Colonic mucosa (tissue), 4 donors: Measurements from ENCODE around the gene PPP3R2. TPM values are rescaled to one million over a fixed set of nuclear protein-coding genes. Genes with fewer than 3 reads are reported as not detected.

Experiments used
- DNase-seq: peaks from one replicate; pipeline ENCODE4 v3.0.0-alpha.2; 2020
- H3K27ac ChIP-seq: fragments of 200-600 bp; one replicate; pipeline ENCODE4 v1.8.0; 2021
- H3K27me3 ChIP-seq: fragments of 200-600 bp; one replicate; pipeline ENCODE4 v1.8.0; 2021
- H3K36me3 ChIP-seq: fragments of 200-600 bp; one replicate; pipeline ENCODE4 v1.8.0; 2021
- H3K4me1 ChIP-seq: fragments of 200-600 bp; one replicate; pipeline ENCODE4 v1.8.0; 2021; ENCODE audit warnings: mild to moderate bottlenecking
- H3K4me3 ChIP-seq: fragments of 200-600 bp; one replicate; pipeline ENCODE4 v1.8.0; 2021
- H3K9ac ChIP-seq, 2 donors: one replicate each; pipeline ENCODE4 v1.7.0; 2013; ENCODE audit warnings: control low read depth in 2 of 2, low read depth in 2 of 2, low read length in 2 of 2
- H3K9me3 ChIP-seq: fragments of 200-600 bp; one replicate; pipeline ENCODE4 v1.8.0; 2021
- intact Hi-C: fragments of 100-400 bp; cut with DNase I; formaldehyde crosslinking; loops from one replicate; pipeline ENCODE4 v1.14.1; 2022
- total RNA-seq, 2 donors: library from RNA; stranded (reverse); fragmentation: NEBNext Ultra II Directional in 1 of 2; extraction: Animal tissue kit (Norgen Biotek cat#: 25700) in 1 of 2; gene quantifications; one replicate each; pipeline ENCODE4 v1.2.1, GENCODE V29; 2021
- TF ChIP-seq, protein P1 (sequence below): fragments of 200-600 bp; IDR thresholded peaks from one replicate; pipeline ENCODE4 v1.8.0; 2022; ENCODE audit warnings: antibody characterized with exemption, mild to moderate bottlenecking
- donor health status: healthy.
- donor health status: DM: no; HTN: no; CAD: no.
- donor health status: DM: no; HTN: no; CAD: no.

Gene PPP3R2, protein sequence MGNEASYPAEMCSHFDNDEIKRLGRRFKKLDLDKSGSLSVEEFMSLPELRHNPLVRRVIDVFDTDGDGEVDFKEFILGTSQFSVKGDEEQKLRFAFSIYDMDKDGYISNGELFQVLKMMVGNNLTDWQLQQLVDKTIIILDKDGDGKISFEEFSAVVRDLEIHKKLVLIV
- total RNA-seq = not detected

DNA sequence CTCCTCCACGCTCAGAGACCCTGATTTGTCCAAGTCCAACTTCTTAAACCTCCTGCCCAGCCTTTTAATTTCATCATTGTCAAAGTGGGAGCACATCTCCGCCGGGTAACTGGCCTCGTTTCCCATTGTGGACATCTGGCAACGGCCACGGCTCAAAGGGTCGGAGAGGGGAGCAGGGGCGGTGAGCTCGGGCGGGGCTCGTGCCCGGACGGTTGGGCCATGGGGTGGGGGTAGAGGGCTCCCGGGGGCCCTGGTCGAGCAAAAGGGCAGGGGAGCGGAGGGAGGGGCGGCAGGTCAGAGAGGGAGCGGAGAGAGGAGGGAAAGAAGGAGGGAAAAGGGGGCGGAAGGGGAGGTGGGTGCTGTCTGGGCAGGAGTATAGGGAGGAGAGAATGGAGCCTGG lies at the start of gene PPP3R2:
Gene PPP3R2 (minus strand): TSS at position 174 of the 400 bp plus-strand sequence. CDS start 48 bp downstream, at position 126.
- Histone ChIP-seq H3K4me1 (no peaks in the 10 kb centered on the region), H3K36me3 (no peaks in the 10 kb centered on the region), H3K27ac (no peak within 1 kb of the TSS), H3K27me3 (no peaks in the 10 kb centered on the region), H3K9ac (no peak within 1 kb of the TSS), H3K4me3 (no peak within 1 kb of the TSS), H3K9me3 (no peaks in the 10 kb centered on the region)
- DNase-seq = no peak
- intact Hi-C loops = loop anchor here (10.0 kb wide), 1 partner anchor 310 kb away; no protein-coding TSS in a partner anchor
- TF ChIP-seq, protein P1, sequence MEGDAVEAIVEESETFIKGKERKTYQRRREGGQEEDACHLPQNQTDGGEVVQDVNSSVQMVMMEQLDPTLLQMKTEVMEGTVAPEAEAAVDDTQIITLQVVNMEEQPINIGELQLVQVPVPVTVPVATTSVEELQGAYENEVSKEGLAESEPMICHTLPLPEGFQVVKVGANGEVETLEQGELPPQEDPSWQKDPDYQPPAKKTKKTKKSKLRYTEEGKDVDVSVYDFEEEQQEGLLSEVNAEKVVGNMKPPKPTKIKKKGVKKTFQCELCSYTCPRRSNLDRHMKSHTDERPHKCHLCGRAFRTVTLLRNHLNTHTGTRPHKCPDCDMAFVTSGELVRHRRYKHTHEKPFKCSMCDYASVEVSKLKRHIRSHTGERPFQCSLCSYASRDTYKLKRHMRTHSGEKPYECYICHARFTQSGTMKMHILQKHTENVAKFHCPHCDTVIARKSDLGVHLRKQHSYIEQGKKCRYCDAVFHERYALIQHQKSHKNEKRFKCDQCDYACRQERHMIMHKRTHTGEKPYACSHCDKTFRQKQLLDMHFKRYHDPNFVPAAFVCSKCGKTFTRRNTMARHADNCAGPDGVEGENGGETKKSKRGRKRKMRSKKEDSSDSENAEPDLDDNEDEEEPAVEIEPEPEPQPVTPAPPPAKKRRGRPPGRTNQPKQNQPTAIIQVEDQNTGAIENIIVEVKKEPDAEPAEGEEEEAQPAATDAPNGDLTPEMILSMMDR = no peak

DNA sequence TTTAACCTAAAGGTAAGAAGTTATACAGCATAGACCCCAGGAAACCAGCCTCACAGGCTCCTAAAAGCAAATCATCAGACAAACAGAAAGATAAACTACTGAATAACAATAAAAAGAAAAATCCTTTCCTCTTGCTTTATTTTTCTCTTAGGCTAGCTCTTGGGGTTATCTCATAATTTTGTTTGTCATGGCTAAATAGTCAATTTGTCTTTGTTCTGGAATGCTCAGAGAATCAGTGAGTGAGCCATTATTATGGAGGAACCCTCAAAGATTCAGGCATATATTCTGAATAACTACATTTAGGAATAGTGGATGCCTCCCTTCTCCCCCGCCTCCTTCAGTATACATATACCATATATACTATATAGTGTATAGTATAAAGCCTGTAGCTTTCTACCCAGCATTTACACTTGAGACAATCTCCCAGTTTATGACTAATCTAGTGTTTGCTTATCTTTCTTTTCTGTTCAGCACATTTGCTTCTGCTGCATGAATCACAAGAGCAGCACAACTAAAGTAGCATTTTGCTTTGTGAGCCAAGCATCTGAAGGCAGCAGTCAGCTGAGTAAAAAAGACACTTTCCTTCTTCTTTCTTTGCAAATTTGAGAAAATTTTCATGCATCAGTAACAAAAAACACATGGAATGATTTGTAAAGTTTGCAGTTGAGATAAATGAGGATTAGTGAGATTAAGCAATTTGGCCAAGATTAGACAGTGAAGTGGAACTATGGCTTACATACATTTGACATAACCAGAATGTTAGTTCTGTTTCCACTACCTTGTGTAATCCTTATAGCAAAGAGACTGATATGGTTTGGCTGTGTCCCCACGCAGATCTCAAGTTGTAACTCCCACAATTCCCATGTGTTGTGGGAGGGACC lies 45.3 kb upstream of the PPP3R2 start:
- intact Hi-C loops = no loop called here
- Histone ChIP-seq H3K27ac (no peak overlapping the region), H3K4me3 (no peak overlapping the region), H3K9me3 (no peaks in the 10 kb centered on the region), H3K9ac (no peak overlapping the region), H3K4me1 (no peaks in the 10 kb centered on the region), H3K27me3 (no peaks in the 10 kb centered on the region), H3K36me3 (no peaks in the 10 kb centered on the region)
- DNase-seq = no peak
- TF ChIP-seq, protein P1 = no peak

DNA sequence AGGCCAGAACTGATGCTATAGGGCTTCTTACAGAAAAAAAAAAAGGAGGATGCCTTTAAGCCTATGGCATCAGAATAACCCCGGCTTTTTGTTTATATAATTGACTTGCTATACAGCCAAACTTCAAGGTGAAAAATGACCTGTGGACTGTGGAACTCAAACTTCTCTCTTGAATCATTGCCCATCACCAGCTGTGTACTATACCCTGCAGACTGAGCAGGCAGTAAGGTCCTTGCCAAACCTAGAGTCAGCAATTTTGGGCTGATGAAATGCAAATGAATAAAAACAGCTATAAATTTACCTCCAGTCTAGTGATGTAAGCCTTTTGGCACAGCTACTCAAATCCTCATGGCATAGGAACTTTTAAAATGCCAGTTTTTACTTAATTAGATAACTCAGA lies 44.5 kb upstream of the PPP3R2 start:
- Histone ChIP-seq H3K4me3 (no peak overlapping the region), H3K9ac (no peak overlapping the region), H3K27ac (no peak overlapping the region), H3K9me3 (no peaks in the 10 kb centered on the region), H3K27me3 (no peaks in the 10 kb centered on the region), H3K4me1 (no peaks in the 10 kb centered on the region), H3K36me3 (no peaks in the 10 kb centered on the region)
- TF ChIP-seq, protein P1 = no peak
- DNase-seq = no peak
- intact Hi-C loops = no loop called here

DNA sequence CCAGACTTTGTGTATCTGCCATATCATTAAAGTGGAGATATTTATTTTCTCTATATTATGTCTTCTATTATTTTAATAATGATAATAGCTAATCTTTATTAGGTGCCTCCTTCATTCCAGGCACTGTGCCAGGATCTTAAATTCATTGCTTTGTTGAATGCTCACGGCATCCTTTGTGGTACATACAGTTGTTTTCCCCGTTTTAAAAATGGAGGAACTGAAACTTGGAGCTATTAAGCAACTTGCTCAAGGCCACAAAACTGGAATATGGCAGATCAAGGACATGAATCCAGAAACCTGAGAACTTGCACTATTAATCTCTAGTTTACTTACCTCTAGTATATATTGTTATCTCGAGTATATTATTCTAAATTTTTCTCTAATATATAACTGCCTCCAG lies 41.5 kb upstream of the PPP3R2 start:
- TF ChIP-seq, protein P1 = no peak
- intact Hi-C loops = no loop called here
- Histone ChIP-seq H3K27me3 (no peaks in the 10 kb centered on the region), H3K4me3 (no peak overlapping the region), H3K9ac (no peak overlapping the region), H3K4me1 (no peaks in the 10 kb centered on the region), H3K27ac (no peak overlapping the region), H3K36me3 (no peaks in the 10 kb centered on the region), H3K9me3 (no peaks in the 10 kb centered on the region)
- no peak for DNase-seq

DNA sequence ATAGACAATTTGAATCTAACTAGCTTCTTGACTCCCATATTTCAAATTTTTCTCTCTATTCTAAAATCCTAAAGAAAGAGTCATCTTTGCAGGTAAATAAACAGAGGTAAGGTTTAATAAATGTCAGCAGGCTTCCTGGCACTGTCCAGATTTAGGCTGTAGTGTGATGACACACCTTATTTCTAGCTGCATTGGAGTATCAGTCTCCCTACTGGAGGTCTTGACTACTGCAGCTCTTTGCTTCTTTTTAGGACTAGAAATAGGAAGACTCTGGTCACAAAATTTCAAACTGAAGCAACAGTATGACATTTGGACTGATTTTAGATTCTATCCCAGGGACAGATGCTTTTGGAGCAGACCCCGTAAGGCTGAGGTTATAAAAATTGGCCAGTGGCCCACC lies 40.7 kb upstream of the PPP3R2 start:
- TF ChIP-seq, protein P1 = no peak
- no peak overlapping the region for H3K27ac ChIP-seq
- no peak overlapping the region for H3K9ac ChIP-seq
- H3K36me3 ChIP-seq = no peaks in the 10 kb centered on the region
- no peak for DNase-seq
- H3K9me3 ChIP-seq = no peaks in the 10 kb centered on the region
- intact Hi-C loops = no loop called here
- H3K4me3 ChIP-seq = no peak overlapping the region
- H3K27me3 ChIP-seq = no peaks in the 10 kb centered on the region
- H3K4me1 ChIP-seq = no peaks in the 10 kb centered on the region
